Measurements from ENCODE around the gene CTXN1. TPM values are rescaled to one million over a fixed set of nuclear protein-coding genes. Genes with fewer than 3 reads are reported as not detected.

Gene CTXN1
- polyA plus RNA-seq, 4 donors = 0.77 to 1.1 TPM; not detected in 2

DNA sequence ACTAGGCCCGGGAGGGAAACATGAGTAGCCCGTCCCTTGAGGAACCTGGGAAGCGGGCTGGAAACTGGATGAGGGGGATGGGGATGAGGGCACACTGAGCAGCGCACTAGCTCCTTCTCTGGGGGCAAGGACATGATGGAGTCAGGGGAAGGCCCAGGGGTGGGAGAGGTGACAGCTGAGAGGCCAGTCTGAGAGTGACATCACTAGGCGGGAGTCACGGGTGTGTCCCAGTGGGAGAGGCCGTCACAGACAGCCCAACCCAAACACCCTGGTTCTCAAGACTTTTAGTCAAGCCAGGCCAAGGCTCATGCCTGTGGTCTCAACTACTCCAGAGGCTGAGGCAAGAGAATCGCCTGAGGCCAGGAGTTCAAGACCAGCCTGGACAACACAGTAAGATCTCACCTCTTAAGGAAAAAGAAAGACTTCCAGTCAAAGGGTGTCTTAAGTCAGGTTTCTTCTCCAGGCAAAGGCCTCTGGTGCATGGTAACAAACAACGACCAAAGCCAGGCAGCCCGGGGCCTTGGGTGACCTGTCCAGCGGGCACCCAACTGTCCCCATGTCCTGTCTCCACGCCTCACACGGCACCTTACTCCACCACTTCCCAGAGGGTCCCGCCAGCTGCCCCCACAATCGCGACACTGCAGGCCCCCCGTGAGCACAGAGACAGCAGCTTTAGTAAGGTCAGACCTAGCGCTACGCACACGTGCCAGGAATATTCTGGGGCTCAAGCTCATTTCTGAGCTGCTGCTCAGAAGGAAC, 43.0 kb upstream of the CTXN1 start:
- no peak overlapping the region for H3K4me3 ChIP-seq (ENCODE audit: low read depth in 1 of 3, low read length in 3 of 3)
- peaks cover 14 to 94% (median 27%) of the 10 kb centered on the region in 3 donors for H3K36me3 ChIP-seq (ENCODE audit: control insufficient read depth in 3 of 3, insufficient read depth in 2 of 3, low read depth in 1 of 3, low read length in 3 of 3)
- H3K27ac ChIP-seq (ENCODE audit: low read depth in 1 of 3, low read length in 2 of 3) = no peak overlapping the region
- DNase-seq = no peak
- H3K27me3 ChIP-seq (ENCODE audit: control insufficient read depth in 3 of 3, insufficient read depth in 3 of 3, low read length in 3 of 3) = no peaks in the 10 kb centered on the region
- WGBS, 3 donors = 90 to 93% (median 91%) methylated on average over 19 to 20 of the region's 20 CpGs
- no peaks in the 10 kb centered on the region for H3K9me3 ChIP-seq (ENCODE audit: control insufficient read depth in 2 of 2, insufficient read depth in 1 of 2, low read depth in 1 of 2, low read length in 1 of 2)
- no peak for FAIRE-seq
- no peaks in the 10 kb centered on the region for H3K4me1 ChIP-seq (ENCODE audit: control insufficient read depth in 3 of 3, insufficient read depth in 2 of 3, low read depth in 1 of 3, low read length in 2 of 3)

DNA sequence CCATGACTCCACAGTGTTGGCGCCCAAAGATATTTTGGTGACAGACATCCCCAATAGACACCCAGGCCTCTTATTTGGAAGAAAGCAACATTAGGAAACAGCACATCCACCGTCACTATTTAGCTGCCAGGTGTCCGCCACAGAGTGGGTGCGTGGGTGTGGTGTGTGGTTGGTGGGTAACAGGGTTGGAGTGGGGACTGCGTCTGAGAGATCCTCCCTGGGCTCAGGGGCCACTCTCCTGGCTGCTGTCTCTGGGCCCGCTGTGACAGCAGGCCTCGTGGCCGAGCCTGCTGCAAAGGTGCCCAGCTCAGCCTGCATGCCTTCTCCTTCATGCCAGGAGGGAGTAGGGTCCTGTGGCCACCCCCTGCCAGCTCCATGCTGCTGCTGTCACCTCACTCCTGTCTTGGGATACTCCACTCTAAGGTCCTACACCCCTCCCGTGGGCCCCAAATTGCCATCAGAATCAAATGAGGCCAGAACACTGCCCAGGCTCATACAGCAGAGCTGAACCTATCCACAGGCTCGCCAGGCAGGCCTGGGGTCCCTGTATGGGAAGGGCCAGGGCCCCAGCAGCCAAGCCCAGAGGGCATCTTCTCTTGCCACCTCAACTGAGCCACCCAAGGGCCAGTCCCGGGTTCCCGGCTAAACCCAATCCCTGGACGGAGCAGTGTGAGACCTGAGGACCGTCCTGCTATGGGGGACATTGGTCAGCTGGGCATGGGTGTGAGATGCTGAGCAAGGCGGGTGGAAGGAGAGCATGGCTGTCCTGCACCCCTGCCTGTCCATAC, 42.3 kb upstream of the CTXN1 start:
- no peak overlapping the region for H3K4me3 ChIP-seq (ENCODE audit: low read depth in 1 of 3, low read length in 3 of 3)
- H3K27me3 ChIP-seq (ENCODE audit: control insufficient read depth in 3 of 3, insufficient read depth in 3 of 3, low read length in 3 of 3) = no peaks in the 10 kb centered on the region
- H3K9me3 ChIP-seq (ENCODE audit: control insufficient read depth in 2 of 2, insufficient read depth in 1 of 2, low read depth in 1 of 2, low read length in 1 of 2) = no peaks in the 10 kb centered on the region
- H3K4me1 ChIP-seq (ENCODE audit: control insufficient read depth in 3 of 3, insufficient read depth in 2 of 3, low read depth in 1 of 3, low read length in 2 of 3) = no peaks in the 10 kb centered on the region
- DNase-seq (no peak), FAIRE-seq (no peak)
- 88 to 92% (median 91%) methylated on average over 14 to 15 of the region's 15 CpGs for WGBS, 3 donors
- no peak overlapping the region for H3K27ac ChIP-seq (ENCODE audit: low read depth in 1 of 3, low read length in 2 of 3)
- peaks cover 14 to 94% (median 30%) of the 10 kb centered on the region in 3 donors for H3K36me3 ChIP-seq (ENCODE audit: control insufficient read depth in 3 of 3, insufficient read depth in 2 of 3, low read depth in 1 of 3, low read length in 3 of 3)

DNA sequence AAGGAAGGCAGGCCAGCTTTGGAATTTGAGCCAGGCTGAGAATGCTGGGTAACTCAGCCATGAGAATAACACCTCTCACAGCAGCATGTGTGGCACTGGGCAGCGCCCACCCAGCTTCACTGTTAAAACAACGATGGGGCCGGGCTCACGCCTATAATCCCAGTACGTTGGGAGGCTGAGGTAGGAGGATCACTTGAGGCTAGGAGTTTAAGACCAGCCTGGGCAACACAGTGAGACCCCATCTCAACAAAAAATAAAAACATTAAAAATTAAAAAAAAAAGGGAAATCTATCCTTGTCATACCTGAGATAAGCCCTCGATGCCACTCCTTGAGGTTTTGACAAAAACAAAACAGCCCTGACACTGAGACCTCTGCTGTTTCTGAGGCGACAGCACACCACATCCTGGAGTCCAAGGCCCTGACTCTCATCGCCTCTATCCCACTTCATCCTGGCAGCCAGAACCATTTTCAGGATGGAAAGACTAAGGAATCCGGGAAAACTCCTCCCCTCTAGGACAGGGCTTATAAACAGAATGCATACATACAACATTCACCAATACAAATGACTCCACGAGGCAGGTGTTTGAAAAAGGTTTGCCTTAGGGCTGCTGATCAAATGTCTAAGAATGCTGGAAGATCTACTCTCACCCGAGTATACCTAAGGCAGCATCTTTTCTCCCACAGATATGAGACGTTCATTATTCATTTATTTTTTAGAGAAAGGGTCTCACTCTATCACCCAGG, 40.2 kb upstream of the CTXN1 start:
- WGBS, 3 donors = 93% methylated on average over 12 of the region's 12 CpGs
- peaks cover 0 to 4% (median 0%) of the 10 kb centered on the region in 3 donors for H3K4me1 ChIP-seq (ENCODE audit: control insufficient read depth in 3 of 3, insufficient read depth in 2 of 3, low read depth in 1 of 3, low read length in 2 of 3)
- no peaks in the 10 kb centered on the region for H3K9me3 ChIP-seq (ENCODE audit: control insufficient read depth in 2 of 2, insufficient read depth in 1 of 2, low read depth in 1 of 2, low read length in 1 of 2)
- no peaks in the 10 kb centered on the region for H3K27me3 ChIP-seq (ENCODE audit: control insufficient read depth in 3 of 3, insufficient read depth in 3 of 3, low read length in 3 of 3)
- FAIRE-seq (no peak), DNase-seq (no peak)
- no peak overlapping the region for H3K4me3 ChIP-seq (ENCODE audit: low read depth in 1 of 3, low read length in 3 of 3)
- H3K27ac ChIP-seq (ENCODE audit: low read depth in 1 of 3, low read length in 2 of 3) = no peak overlapping the region
- H3K36me3 ChIP-seq (ENCODE audit: control insufficient read depth in 3 of 3, insufficient read depth in 2 of 3, low read depth in 1 of 3, low read length in 3 of 3) = peaks cover 11 to 81% (median 26%) of the 10 kb centered on the region in 3 donors

DNA sequence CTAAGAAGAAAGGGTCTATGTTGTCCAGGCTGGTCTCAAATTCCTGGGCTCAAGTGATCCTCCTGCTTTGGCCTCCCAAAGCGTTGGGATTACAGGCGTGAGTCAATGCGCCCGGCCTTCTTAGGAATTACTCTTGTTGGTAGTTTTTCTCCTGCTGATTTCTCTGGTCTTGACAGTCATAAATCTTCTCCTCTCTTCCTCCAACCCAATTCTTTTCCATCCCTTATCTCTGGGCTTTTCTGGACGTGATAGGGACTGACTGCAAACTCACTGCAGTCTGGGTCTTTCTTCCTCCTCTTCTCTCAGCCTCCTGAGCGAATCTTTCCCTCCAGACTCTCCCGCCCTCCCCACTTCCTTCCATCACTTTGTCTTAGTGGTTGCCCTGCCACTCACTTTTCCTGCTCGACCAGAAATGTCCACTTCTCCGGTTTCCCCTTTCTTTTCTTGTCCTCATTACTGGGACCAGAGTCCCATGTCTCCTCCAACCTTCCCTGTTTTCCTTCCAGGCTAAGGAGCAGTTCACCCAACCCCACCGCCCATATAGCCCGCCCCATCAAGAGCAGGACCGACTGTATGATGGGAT, 39.4 kb upstream of the CTXN1 start:
- Histone ChIP-seq H3K9me3 (ENCODE audit: control insufficient read depth in 2 of 2, insufficient read depth in 1 of 2, low read depth in 1 of 2, low read length in 1 of 2) (no peaks in the 10 kb centered on the region), H3K27ac (ENCODE audit: low read depth in 1 of 3, low read length in 2 of 3) (no peak overlapping the region), H3K27me3 (ENCODE audit: control insufficient read depth in 3 of 3, insufficient read depth in 3 of 3, low read length in 3 of 3) (no peaks in the 10 kb centered on the region), H3K36me3 (ENCODE audit: control insufficient read depth in 3 of 3, insufficient read depth in 2 of 3, low read depth in 1 of 3, low read length in 3 of 3) (peaks cover 11 to 78% (median 28%) of the 10 kb centered on the region in 3 donors), H3K4me3 (ENCODE audit: low read depth in 1 of 3, low read length in 3 of 3) (no peak overlapping the region), H3K4me1 (ENCODE audit: control insufficient read depth in 3 of 3, insufficient read depth in 2 of 3, low read depth in 1 of 3, low read length in 2 of 3) (peaks cover 0 to 4% (median 0%) of the 10 kb centered on the region in 3 donors)
- DNase-seq = no peak
- no peak for FAIRE-seq
- 87 to 93% (median 91%) methylated on average over 12 of the region's 12 CpGs for WGBS, 3 donors

DNA sequence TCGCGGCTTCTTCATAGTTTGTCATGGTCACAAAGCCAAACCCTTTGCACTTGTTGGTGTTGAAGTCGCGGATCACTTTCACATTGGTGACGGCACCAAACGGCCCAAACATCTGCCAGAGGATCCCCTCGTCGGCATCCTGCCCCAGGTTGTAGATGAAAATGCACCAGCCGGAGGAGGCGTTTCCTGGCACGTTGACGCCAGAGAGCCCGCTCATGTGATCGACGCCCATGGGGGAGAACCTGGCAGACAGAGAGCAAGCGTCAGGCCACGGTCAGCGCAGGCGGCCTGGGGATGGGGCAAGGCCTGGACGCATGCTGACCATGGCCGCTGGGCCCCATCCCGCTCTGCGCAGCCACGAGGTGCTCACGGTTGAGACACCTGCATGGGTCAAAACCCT, 37.6 kb upstream of the CTXN1 start:
- H3K36me3 ChIP-seq (ENCODE audit: control insufficient read depth in 3 of 3, insufficient read depth in 2 of 3, low read depth in 1 of 3, low read length in 3 of 3) = peaks cover 17 to 72% (median 22%) of the 10 kb centered on the region in 3 donors
- no peak for FAIRE-seq
- H3K4me1 ChIP-seq (ENCODE audit: control insufficient read depth in 3 of 3, insufficient read depth in 2 of 3, low read depth in 1 of 3, low read length in 2 of 3) = peaks cover 0 to 4% (median 0%) of the 10 kb centered on the region in 3 donors
- no peak overlapping the region for H3K27ac ChIP-seq (ENCODE audit: low read depth in 1 of 3, low read length in 2 of 3)
- no peaks in the 10 kb centered on the region for H3K27me3 ChIP-seq (ENCODE audit: control insufficient read depth in 3 of 3, insufficient read depth in 3 of 3, low read length in 3 of 3)
- H3K4me3 ChIP-seq (ENCODE audit: low read depth in 1 of 3, low read length in 3 of 3) = no peak overlapping the region
- DNase-seq = no peak
- no peaks in the 10 kb centered on the region for H3K9me3 ChIP-seq (ENCODE audit: control insufficient read depth in 2 of 2, insufficient read depth in 1 of 2, low read depth in 1 of 2, low read length in 1 of 2)
- 95 to 97% (median 95%) methylated on average over 25 of the region's 25 CpGs for WGBS, 3 donors

DNA sequence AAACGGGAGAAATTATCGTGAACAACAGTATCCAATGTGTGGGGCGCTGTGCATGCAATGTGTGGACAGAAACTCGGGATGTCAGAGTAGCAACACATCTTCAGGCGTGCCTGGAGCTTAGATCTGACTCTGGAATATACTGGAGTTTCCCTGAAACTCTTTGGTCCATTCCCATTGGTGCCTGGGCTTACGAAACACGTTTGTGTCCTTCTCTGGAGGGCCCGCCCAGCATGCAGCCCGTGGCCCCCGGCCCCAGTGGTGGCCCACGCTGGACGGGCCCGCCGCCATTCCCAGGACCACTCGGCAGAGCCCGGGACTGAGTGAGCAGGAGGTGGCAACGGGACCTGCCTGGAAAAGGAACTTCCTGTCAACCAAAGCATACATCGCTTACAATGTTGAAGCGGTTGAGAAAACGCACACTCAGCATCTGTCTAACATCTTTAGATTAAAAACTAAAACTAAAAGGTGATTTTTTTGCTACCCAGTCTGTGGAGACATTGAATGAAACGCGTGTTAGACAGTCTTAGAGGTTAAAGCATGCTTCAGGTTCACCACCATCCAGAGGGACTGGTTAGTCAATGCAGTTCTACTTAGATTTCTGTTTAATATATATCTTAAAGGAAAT, 36.8 kb upstream of the CTXN1 start:
- FAIRE-seq = no peak
- DNase-seq = peak in 1 of 2 donors; percentile 27
- no peaks in the 10 kb centered on the region for H3K9me3 ChIP-seq (ENCODE audit: control insufficient read depth in 2 of 2, insufficient read depth in 1 of 2, low read depth in 1 of 2, low read length in 1 of 2)
- WGBS, 3 donors = 86 to 90% (median 87%) methylated on average over 22 of the region's 22 CpGs
- no peaks in the 10 kb centered on the region for H3K27me3 ChIP-seq (ENCODE audit: control insufficient read depth in 3 of 3, insufficient read depth in 3 of 3, low read length in 3 of 3)
- H3K4me3 ChIP-seq (ENCODE audit: low read depth in 1 of 3, low read length in 3 of 3) = no peak overlapping the region
- H3K4me1 ChIP-seq (ENCODE audit: control insufficient read depth in 3 of 3, insufficient read depth in 2 of 3, low read depth in 1 of 3, low read length in 2 of 3) = peaks cover 0 to 4% (median 0%) of the 10 kb centered on the region in 3 donors
- peaks cover 21 to 71% (median 22%) of the 10 kb centered on the region in 3 donors for H3K36me3 ChIP-seq (ENCODE audit: control insufficient read depth in 3 of 3, insufficient read depth in 2 of 3, low read depth in 1 of 3, low read length in 3 of 3)
- H3K27ac ChIP-seq (ENCODE audit: low read depth in 1 of 3, low read length in 2 of 3) = no peak overlapping the region

DNA sequence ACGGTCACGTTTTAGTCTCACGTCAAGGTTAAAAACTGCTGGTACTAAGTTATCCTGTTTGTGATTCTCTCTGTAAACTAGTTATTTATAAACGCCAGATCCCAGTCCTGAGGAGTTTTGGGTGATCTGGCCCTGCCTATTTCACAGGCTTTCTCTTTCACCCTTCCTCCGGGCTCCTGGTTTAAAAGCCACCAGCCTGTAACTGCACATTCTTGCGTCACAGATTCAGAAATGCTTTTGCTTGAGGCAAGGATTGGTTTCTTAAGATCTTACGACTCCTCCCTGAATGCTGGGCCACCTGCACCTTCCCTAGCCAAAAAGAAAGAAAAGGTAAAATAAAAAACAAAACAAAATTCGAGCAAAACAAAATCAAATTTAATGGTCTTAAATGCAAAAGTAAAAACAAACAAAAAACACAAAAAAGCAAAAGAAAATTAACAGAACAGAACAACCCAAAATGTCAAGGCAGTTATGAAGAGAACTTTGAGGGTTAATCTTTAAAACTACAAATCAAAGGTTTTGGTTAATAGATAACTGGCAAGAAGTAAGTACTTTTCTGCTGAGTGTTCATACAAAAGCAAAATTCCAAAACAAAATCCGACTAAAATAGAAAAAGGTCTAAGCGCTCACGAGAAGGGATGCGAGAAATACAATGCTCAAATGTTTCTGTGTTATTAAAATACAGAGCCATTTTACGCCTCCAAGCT, 36.1 kb upstream of the CTXN1 start:
- no peak overlapping the region for H3K4me3 ChIP-seq (ENCODE audit: low read depth in 1 of 3, low read length in 3 of 3)
- H3K4me1 ChIP-seq (ENCODE audit: control insufficient read depth in 3 of 3, insufficient read depth in 2 of 3, low read depth in 1 of 3, low read length in 2 of 3) = peaks cover 0 to 4% (median 0%) of the 10 kb centered on the region in 3 donors
- peaks cover 18 to 70% (median 19%) of the 10 kb centered on the region in 3 donors for H3K36me3 ChIP-seq (ENCODE audit: control insufficient read depth in 3 of 3, insufficient read depth in 2 of 3, low read depth in 1 of 3, low read length in 3 of 3)
- no peaks in the 10 kb centered on the region for H3K9me3 ChIP-seq (ENCODE audit: control insufficient read depth in 2 of 2, insufficient read depth in 1 of 2, low read depth in 1 of 2, low read length in 1 of 2)
- DNase-seq (peak in 1 of 2 donors; percentile 33), FAIRE-seq (peak; percentile 26)
- H3K27me3 ChIP-seq (ENCODE audit: control insufficient read depth in 3 of 3, insufficient read depth in 3 of 3, low read length in 3 of 3) = no peaks in the 10 kb centered on the region
- H3K27ac ChIP-seq (ENCODE audit: low read depth in 1 of 3, low read length in 2 of 3) = no peak overlapping the region
- 82 to 83% (median 83%) methylated on average over 13 of the region's 13 CpGs for WGBS, 3 donors

Data from small intestine (tissue), 7 donors.